ENCODE data around the gene DCTN3. TPM values are rescaled to one million over a fixed set of nuclear protein-coding genes. Genes with fewer than 3 reads are reported as not detected.

The DCTN3 gene
- total RNA-seq, 1 donor from 2014 or later: 94.8 TPM

DNA sequence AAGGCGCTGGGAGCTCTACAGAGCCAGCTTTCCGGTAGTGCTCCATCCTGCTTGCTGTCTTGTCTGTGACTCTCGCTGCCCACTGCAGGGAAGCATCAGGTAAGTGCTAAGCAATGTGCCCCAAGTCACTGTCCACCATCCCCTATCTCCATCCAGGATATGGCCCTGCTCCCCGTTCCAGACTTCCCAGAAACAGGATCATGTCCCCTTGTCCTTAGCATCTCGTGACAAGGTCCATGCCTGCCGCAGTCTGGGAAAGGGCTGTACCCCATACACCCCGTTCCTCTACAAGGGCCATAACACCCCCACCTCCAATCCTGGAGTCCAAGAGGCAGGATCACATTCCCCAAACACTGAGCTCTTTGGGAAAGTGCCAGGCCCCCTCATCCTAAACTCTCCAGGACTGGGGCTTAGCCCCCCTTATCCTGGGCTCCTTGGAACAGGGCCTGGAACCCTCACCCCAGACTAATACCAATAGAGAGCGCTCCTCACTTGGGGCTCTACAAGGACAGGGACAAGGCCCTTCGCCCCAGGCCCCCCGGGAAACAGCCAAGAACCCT is 9.0 kb downstream of the DCTN3 start:
- H3K4me2 ChIP-seq (ENCODE audit: low read length): peak overlapping the region; percentile 100
- no peaks in the 10 kb centered on the region for H3K9me3 ChIP-seq (ENCODE audit: insufficient read depth, low read depth, low read length)
- H3K4me1 Mint-ChIP-seq (ENCODE audit: low read depth, unreplicated experiment): peaks cover 6% of the 10 kb centered on the region
- H3K27me3 Mint-ChIP-seq (ENCODE audit: low read depth, unreplicated experiment): peaks cover 2% of the 10 kb centered on the region
- no peak for DNase-seq (ENCODE audit: low read depth)
- H3K9me3 Mint-ChIP-seq (ENCODE audit: unreplicated experiment): no peaks in the 10 kb centered on the region
- H3K4me3 ChIP-seq (ENCODE audit: insufficient read depth, low read depth, low read length): peak overlapping the region; percentile 94
- peak overlapping the region; percentile 97 for H3K9ac ChIP-seq (ENCODE audit: low read length)
- peaks cover 2% of the 10 kb centered on the region for H3K36me3 ChIP-seq (ENCODE audit: insufficient read depth, low read length)
- peaks cover 15% of the 10 kb centered on the region for H3K36me3 Mint-ChIP-seq (ENCODE audit: low read depth, unreplicated experiment)
- peak overlapping the region; percentile 97 for H2AFZ ChIP-seq (ENCODE audit: low read depth, low read length)
- peak overlapping the region; percentile 95 for H3K4me3 Mint-ChIP-seq (ENCODE audit: unreplicated experiment)
- peak overlapping the region; percentile 89 for H3K27ac Mint-ChIP-seq (ENCODE audit: unreplicated experiment)
- no peak for FAIRE-seq
- H4K20me1 ChIP-seq (ENCODE audit: insufficient read depth, low read length): peaks cover 3% of the 10 kb centered on the region
- TF ChIP-seq, protein P1, sequence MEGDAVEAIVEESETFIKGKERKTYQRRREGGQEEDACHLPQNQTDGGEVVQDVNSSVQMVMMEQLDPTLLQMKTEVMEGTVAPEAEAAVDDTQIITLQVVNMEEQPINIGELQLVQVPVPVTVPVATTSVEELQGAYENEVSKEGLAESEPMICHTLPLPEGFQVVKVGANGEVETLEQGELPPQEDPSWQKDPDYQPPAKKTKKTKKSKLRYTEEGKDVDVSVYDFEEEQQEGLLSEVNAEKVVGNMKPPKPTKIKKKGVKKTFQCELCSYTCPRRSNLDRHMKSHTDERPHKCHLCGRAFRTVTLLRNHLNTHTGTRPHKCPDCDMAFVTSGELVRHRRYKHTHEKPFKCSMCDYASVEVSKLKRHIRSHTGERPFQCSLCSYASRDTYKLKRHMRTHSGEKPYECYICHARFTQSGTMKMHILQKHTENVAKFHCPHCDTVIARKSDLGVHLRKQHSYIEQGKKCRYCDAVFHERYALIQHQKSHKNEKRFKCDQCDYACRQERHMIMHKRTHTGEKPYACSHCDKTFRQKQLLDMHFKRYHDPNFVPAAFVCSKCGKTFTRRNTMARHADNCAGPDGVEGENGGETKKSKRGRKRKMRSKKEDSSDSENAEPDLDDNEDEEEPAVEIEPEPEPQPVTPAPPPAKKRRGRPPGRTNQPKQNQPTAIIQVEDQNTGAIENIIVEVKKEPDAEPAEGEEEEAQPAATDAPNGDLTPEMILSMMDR (IDR thresholded peaks at IDR 0.05; ENCODE audit: insufficient read depth, low read depth, low read length): no peak
- TF ChIP-seq EZH2 (IDR thresholded peaks at IDR 0.05; ENCODE audit: insufficient read depth, low read length): no peak
- peaks cover 12% of the 10 kb centered on the region for H3K79me2 ChIP-seq (ENCODE audit: insufficient read depth, low read length)
- peak overlapping the region; percentile 80 for H3K27ac ChIP-seq (ENCODE audit: low read depth, low read length)
- H3K4me1 ChIP-seq (ENCODE audit: insufficient read depth, low read length): peaks cover 15% of the 10 kb centered on the region
- H3K27me3 ChIP-seq (ENCODE audit: insufficient read depth, low read length): peaks cover 2% of the 10 kb centered on the region

DNA sequence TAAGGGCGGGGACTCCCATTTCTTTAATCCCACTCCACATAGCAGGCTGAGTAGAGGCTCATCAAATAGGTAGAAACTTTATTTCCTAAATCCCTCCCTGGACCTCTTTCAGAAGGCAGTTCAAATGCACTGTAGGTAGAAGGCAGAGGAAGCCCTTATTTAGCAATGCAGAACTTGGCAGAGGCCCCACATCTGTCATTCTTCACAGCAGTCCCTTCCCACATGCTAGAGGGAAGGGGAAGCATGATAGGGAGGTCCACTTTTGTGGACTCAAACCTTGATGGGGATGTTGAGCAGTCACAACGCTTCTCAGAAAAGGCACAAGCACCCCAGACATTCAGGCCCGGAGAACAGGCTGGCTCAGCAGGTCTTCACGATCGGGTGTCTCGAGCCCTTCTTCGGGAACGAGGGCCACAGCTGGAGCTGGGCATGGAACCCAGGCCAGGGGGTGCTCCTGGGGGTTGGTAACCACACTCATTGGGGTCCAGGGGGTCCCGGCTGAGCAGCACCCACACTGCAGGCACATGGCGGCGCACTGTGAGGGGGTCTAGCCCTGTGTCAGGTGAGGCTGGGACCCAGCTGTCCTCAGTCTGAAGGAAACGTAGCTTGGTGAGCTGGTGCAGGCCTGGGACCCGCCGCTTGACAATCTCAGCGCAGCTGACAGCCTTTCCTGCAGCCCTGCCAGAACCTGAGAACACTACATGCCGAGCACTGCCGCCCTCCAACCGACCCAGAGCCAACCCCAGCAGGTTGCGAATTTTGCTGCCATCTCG is 9.7 kb downstream of the DCTN3 start:
- Histone ChIP-seq H3K4me1 (ENCODE audit: insufficient read depth, low read length) (peaks cover 15% of the 10 kb centered on the region), H3K36me3 (ENCODE audit: insufficient read depth, low read length) (no peaks in the 10 kb centered on the region), H4K20me1 (ENCODE audit: insufficient read depth, low read length) (peaks cover 3% of the 10 kb centered on the region), H3K4me3 (ENCODE audit: insufficient read depth, low read depth, low read length) (no peak overlapping the region), H2AFZ (ENCODE audit: low read depth, low read length) (no peak overlapping the region), H3K79me2 (ENCODE audit: insufficient read depth, low read length) (peaks cover 12% of the 10 kb centered on the region), H3K4me2 (ENCODE audit: low read length) (peak overlapping the region; percentile 100), H3K9ac (ENCODE audit: low read length) (peak overlapping the region; percentile 97), H3K9me3 (ENCODE audit: insufficient read depth, low read depth, low read length) (no peaks in the 10 kb centered on the region), H3K27me3 (ENCODE audit: insufficient read depth, low read length) (peaks cover 6% of the 10 kb centered on the region), H3K27ac (ENCODE audit: low read depth, low read length) (no peak overlapping the region)
- H3K27me3 Mint-ChIP-seq (ENCODE audit: low read depth, unreplicated experiment): peaks cover 2% of the 10 kb centered on the region
- H3K27ac Mint-ChIP-seq (ENCODE audit: unreplicated experiment): no peak overlapping the region
- FAIRE-seq: no peak
- H3K36me3 Mint-ChIP-seq (ENCODE audit: low read depth, unreplicated experiment): peaks cover 13% of the 10 kb centered on the region
- DNase-seq (ENCODE audit: low read depth): no peak
- H3K4me1 Mint-ChIP-seq (ENCODE audit: low read depth, unreplicated experiment): peaks cover 6% of the 10 kb centered on the region
- peak overlapping the region; percentile 95 for H3K4me3 Mint-ChIP-seq (ENCODE audit: unreplicated experiment)
- H3K9me3 Mint-ChIP-seq (ENCODE audit: unreplicated experiment): no peaks in the 10 kb centered on the region
- TF ChIP-seq, protein P1 (IDR thresholded peaks at IDR 0.05; ENCODE audit: insufficient read depth, low read depth, low read length): no peak
- TF ChIP-seq EZH2 (IDR thresholded peaks at IDR 0.05; ENCODE audit: insufficient read depth, low read length): no peak

DNA sequence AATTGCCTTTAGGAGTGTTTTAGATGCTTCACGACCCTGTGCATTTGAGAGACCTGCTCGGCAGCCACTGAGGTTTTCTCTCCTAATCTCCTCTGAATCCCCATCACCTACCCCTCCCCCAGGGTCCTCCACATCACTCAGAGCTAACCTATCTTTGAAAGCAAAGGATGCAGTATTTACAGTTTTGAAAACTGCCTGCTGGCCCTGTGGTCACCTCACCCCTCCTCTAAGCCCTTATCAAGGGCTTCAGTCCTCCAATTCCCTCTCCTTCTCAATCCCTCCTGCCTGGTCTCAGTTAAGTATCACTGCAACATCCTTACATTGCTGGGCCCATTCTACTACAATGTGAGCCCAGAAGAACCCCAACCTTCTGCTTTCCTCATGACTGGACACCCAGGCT is 13.0 kb downstream of the DCTN3 start:
- TF ChIP-seq, protein P1 (IDR thresholded peaks at IDR 0.05; ENCODE audit: insufficient read depth, low read depth, low read length): no peak
- no peak for TF ChIP-seq EZH2 (IDR thresholded peaks at IDR 0.05; ENCODE audit: insufficient read depth, low read length)
- H4K20me1 ChIP-seq (ENCODE audit: insufficient read depth, low read length): peaks cover 8% of the 10 kb centered on the region

More for the DNA sequence above, 13.0 kb downstream of the DCTN3 start:
- DNase-seq (ENCODE audit: low read depth): no peak
- Histone ChIP-seq H3K9me3 (ENCODE audit: insufficient read depth, low read depth, low read length) (no peaks in the 10 kb centered on the region), H3K4me2 (ENCODE audit: low read length) (no peak overlapping the region), H3K4me3 (ENCODE audit: insufficient read depth, low read depth, low read length) (no peak overlapping the region), H3K27ac (ENCODE audit: low read depth, low read length) (no peak overlapping the region), H3K27me3 (ENCODE audit: insufficient read depth, low read length) (peaks cover 6% of the 10 kb centered on the region), H3K36me3 (ENCODE audit: insufficient read depth, low read length) (no peaks in the 10 kb centered on the region), H2AFZ (ENCODE audit: low read depth, low read length) (no peak overlapping the region), H3K9ac (ENCODE audit: low read length) (no peak overlapping the region), H3K79me2 (ENCODE audit: insufficient read depth, low read length) (peaks cover 12% of the 10 kb centered on the region), H3K4me1 (ENCODE audit: insufficient read depth, low read length) (peaks cover 11% of the 10 kb centered on the region)
- peaks cover 7% of the 10 kb centered on the region for H3K27me3 Mint-ChIP-seq (ENCODE audit: low read depth, unreplicated experiment)
- H3K27ac Mint-ChIP-seq (ENCODE audit: unreplicated experiment): no peak overlapping the region
- peaks cover 6% of the 10 kb centered on the region for H3K4me1 Mint-ChIP-seq (ENCODE audit: low read depth, unreplicated experiment)
- peaks cover 5% of the 10 kb centered on the region for H3K36me3 Mint-ChIP-seq (ENCODE audit: low read depth, unreplicated experiment)
- no peaks in the 10 kb centered on the region for H3K9me3 Mint-ChIP-seq (ENCODE audit: unreplicated experiment)
- no peak for FAIRE-seq
- H3K4me3 Mint-ChIP-seq (ENCODE audit: unreplicated experiment): no peak overlapping the region

All from astrocyte (in vitro differentiated cells and primary cell).